Kidney (tissue), 14 donors: ENCODE data around the gene INHBB. TPM values are rescaled to one million over a fixed set of nuclear protein-coding genes. Genes with fewer than 3 reads are reported as not detected.

Source experiments
- DNase-seq, 5 donors: peaks; one replicate each; pipeline ENCODE4 v3.0.0-alpha.2; 2013 to 2020
- FAIRE-seq: peaks from 2 replicates; lab custom pipeline; 2012; peaks lifted over from hg19 to GRCh38; lab: Jason Lieb, UNC
- H3K27ac ChIP-seq, 2 donors: one replicate each; pipeline ENCODE4 v1.7.0; 2013; ENCODE audit warnings: low read depth in 2 of 2, low read length in 2 of 2, inconsistent platforms in 1 of 2
- H3K27me3 ChIP-seq: one replicate; pipeline ENCODE4 v1.7.1; 2013; ENCODE audit warnings: low read length, inconsistent platforms; ENCODE audit not compliant: control insufficient read depth, insufficient read depth
- H3K36me3 ChIP-seq, 3 donors: one replicate each; pipeline versions ENCODE4 v1.7.0 to v1.7.1; 2013; ENCODE audit warnings: low read length in 3 of 3, control low read depth in 1 of 3, inconsistent platforms in 1 of 3; ENCODE audit not compliant: insufficient read depth in 3 of 3, control insufficient read depth in 2 of 3
- H3K4me1 ChIP-seq, 3 donors: one replicate each; pipeline versions ENCODE4 v1.7.0 to v1.7.1; 2013; ENCODE audit warnings: low read length in 3 of 3, inconsistent platforms in 1 of 3, low read depth in 1 of 3; ENCODE audit not compliant: control insufficient read depth in 2 of 3, insufficient read depth in 2 of 3
- H3K4me3 ChIP-seq, 3 donors: one replicate each; pipeline versions ENCODE4 v1.7.0 to v1.8.1; 2013; ENCODE audit warnings: low read length in 3 of 3, control low read depth in 1 of 3, inconsistent platforms in 1 of 3
- H3K9ac ChIP-seq, 3 donors: one replicate each; pipeline versions ENCODE4 v1.7.0 to v1.7.1; 2013; ENCODE audit warnings: low read length in 3 of 3, control low read depth in 1 of 3, inconsistent platforms in 1 of 3
- H3K9me3 ChIP-seq, 3 donors: one replicate each; pipeline versions ENCODE4 v1.7.0 to v1.7.1; 2013; ENCODE audit warnings: low read length in 3 of 3, control low read depth in 1 of 3, inconsistent platforms in 1 of 3; ENCODE audit not compliant: control insufficient read depth in 2 of 3, insufficient read depth in 1 of 3
- CTCF ChIP-seq: IDR thresholded peaks from 3 replicates; pipeline ENCODE4 v1.5.1; 2012; ENCODE audit warnings: mild to moderate bottlenecking, moderate library complexity, borderline replicate concordance; ENCODE audit not compliant: insufficient read depth; ENCODE audit errors: extremely low read depth
- intact Hi-C: fragments of 100-400 bp; cut with DNase I; formaldehyde crosslinking; loops from one replicate; pipeline ENCODE4 v1.11.1; 2022
- polyA plus RNA-seq: library from polyadenylated mRNA; stranded (reverse); fragments of 350-450 nt; fragmentation: Illumina TruSeq; extraction: RNeasy Lipid Tissue Mini Kit (QIAGEN cat#74804); gene quantifications from one replicate; pipeline ENCODE4 v1.2.3, GENCODE V29; 2014; ENCODE audit warnings: low read depth, low replicate concordance; ENCODE audit not compliant: insufficient read depth
- total RNA-seq: library from RNA; stranded (reverse); fragmentation: NEBNext Ultra II Directional; extraction: Animal tissue kit (Norgen Biotek cat#: 25700); gene quantifications from one replicate; pipeline ENCODE4 v1.2.1, GENCODE V29; 2021
- donor health status: control.
- donor health status: control.
- donor health status: control.
- donor health status: control.
- donor health status: control.
- donor health status: DM: yes; HTN: yes; CAD: no.
- donor health status: Normal renal cell carcinoma (clear cell type).

INHBB gene
- total and polyA plus RNA-seq, 2 donors from 2014 or later: 0.49 to 3.7 TPM

- Histone ChIP-seq H3K4me1 (no peaks in the 10 kb centered on the region), H3K27ac (no peak overlapping the region), H3K27me3 (no peaks in the 10 kb centered on the region), H3K9me3 (no peaks in the 10 kb centered on the region), H3K9ac (no peak overlapping the region), H3K36me3 (no peaks in the 10 kb centered on the region), H3K4me3 (no peak overlapping the region)
- no peak for TF ChIP-seq CTCF
- peak in 1 of 5 donors; percentile 33 for DNase-seq
- FAIRE-seq: no peak
- intact Hi-C loops: no loop called here
These were observed 22.1 kb downstream of the INHBB start for GRCh38 chr2:120368086-120368485.

- H3K27ac ChIP-seq: no peak overlapping the region
- DNase-seq: no peak
- H3K27me3 ChIP-seq: no peaks in the 10 kb centered on the region
- TF ChIP-seq CTCF: no peak
- no peaks in the 10 kb centered on the region for H3K9me3 ChIP-seq
- intact Hi-C loops: no loop called here
- no peak overlapping the region for H3K9ac ChIP-seq
- H3K4me3 ChIP-seq: no peak overlapping the region
- no peaks in the 10 kb centered on the region for H3K36me3 ChIP-seq
- no peaks in the 10 kb centered on the region for H3K4me1 ChIP-seq
- no peak for FAIRE-seq
These were observed 23.3 kb downstream of the INHBB start for GRCh38 chr2:120369250-120369649.

GRCh38 chr2:120371969-120372625 lies 26.2 kb downstream of the INHBB start:
- TF ChIP-seq CTCF: no peak
- Histone ChIP-seq H3K36me3 (no peaks in the 10 kb centered on the region), H3K4me3 (no peak overlapping the region), H3K27me3 (no peaks in the 10 kb centered on the region), H3K9me3 (no peaks in the 10 kb centered on the region), H3K9ac (no peak overlapping the region), H3K4me1 (no peaks in the 10 kb centered on the region), H3K27ac (no peak overlapping the region)
- FAIRE-seq: no peak
- DNase-seq: peak in 4 of 5 donors; percentile 38 to 67 (median 58)
- intact Hi-C loops: no loop called here

- no peak overlapping the region for H3K27ac ChIP-seq
- no peak overlapping the region for H3K4me3 ChIP-seq
- TF ChIP-seq CTCF: no peak
- H3K4me1 ChIP-seq: no peaks in the 10 kb centered on the region
- H3K9ac ChIP-seq: no peak overlapping the region
- no peaks in the 10 kb centered on the region for H3K36me3 ChIP-seq
- no peak for FAIRE-seq
- H3K9me3 ChIP-seq: no peaks in the 10 kb centered on the region
- no peaks in the 10 kb centered on the region for H3K27me3 ChIP-seq
- intact Hi-C loops: no loop called here
- no peak for DNase-seq
These were observed 26.9 kb downstream of the INHBB start for GRCh38 chr2:120372816-120373215.
